HEK293 (cell line): ENCODE measurements around the gene PTPRJ.

Experiments
- ATF2 ChIP-seq: fragments of 450-650 bp; formaldehyde crosslinking; IDR thresholded peaks from 2 replicates; pipeline ENCODE4 v1.5.1; 2016; ENCODE audit warnings: missing biosample characterization, missing genetic modification characterization, low read depth
- GLIS2 ChIP-seq: fragments of 450-650 bp; formaldehyde crosslinking; IDR thresholded peaks from 2 replicates; pipeline ENCODE4 v1.5.1; 2016; ENCODE audit warnings: missing biosample characterization, missing genetic modification characterization
- ZBTB7A ChIP-seq: fragments of 450-650 bp; formaldehyde crosslinking; IDR thresholded peaks from 2 replicates; pipeline ENCODE4 v1.5.1; 2016; ENCODE audit warnings: low read depth, missing biosample characterization, missing genetic modification characterization
- ZNF221 ChIP-seq: fragments of 450-650 bp; formaldehyde crosslinking; IDR thresholded peaks from 2 replicates; pipeline ENCODE4 v1.5.1; 2017; ENCODE audit warnings: missing biosample characterization, missing genetic modification characterization, borderline replicate concordance
- ZNF274 ChIP-seq, 2 experiments: fragments of 200-500 bp in 1 of 2; fragments of 450-650 bp in 1 of 2; sonication (Bioruptor generic) in 1 of 2; formaldehyde crosslinking in 1 of 2; IDR thresholded peaks; 2 replicates each; pipeline versions ENCODE4 v1.5.1 to v1.6.1; 2014 to 2016; ENCODE audit warnings: borderline replicate concordance in 1 of 2, inconsistent platforms in 1 of 2, low read length in 1 of 2, missing biosample characterization in 1 of 2, missing genetic modification characterization in 1 of 2
- ZNF423 ChIP-seq: fragments of 450-650 bp; formaldehyde crosslinking; IDR thresholded peaks from 2 replicates; pipeline ENCODE4 v1.5.1; 2016; ENCODE audit warnings: missing biosample characterization, missing genetic modification characterization
- ZNF610 ChIP-seq: fragments of 450-650 bp; formaldehyde crosslinking; IDR thresholded peaks from 2 replicates; pipeline ENCODE4 v1.5.1; 2016; ENCODE audit warnings: missing biosample characterization, missing genetic modification characterization, borderline replicate concordance
- ZNF785 ChIP-seq: fragments of 450-650 bp; formaldehyde crosslinking; IDR thresholded peaks from 2 replicates; pipeline ENCODE4 v1.5.1; 2016; ENCODE audit warnings: missing biosample characterization, missing genetic modification characterization
- ZSCAN30 ChIP-seq: fragments of 450-650 bp; IDR thresholded peaks from 2 replicates; pipeline ENCODE4 v1.5.1; 2018; ENCODE audit warnings: missing biosample characterization, mild to moderate bottlenecking, missing genetic modification characterization, moderate library complexity
- TF ChIP-seq, protein P1 (sequence below): fragments of 450-650 bp; formaldehyde crosslinking; IDR thresholded peaks from 2 replicates; pipeline ENCODE4 v1.5.1; 2016; ENCODE audit warnings: missing biosample characterization, missing genetic modification characterization
- TF ChIP-seq, protein P2 (sequence below): fragments of 450-650 bp; formaldehyde crosslinking; IDR thresholded peaks from 2 replicates; pipeline ENCODE4 v1.5.1; 2016; ENCODE audit warnings: missing biosample characterization, missing genetic modification characterization
- TF ChIP-seq, protein P3 (sequence below): fragments of 450-650 bp; formaldehyde crosslinking; IDR thresholded peaks from 2 replicates; pipeline ENCODE4 v1.5.1; 2016; ENCODE audit warnings: missing biosample characterization, missing genetic modification characterization, borderline replicate concordance

- no peak for TF ChIP-seq ZSCAN30 (tag by site-specific recombination)
- TF ChIP-seq ZNF274 (IDR thresholded peaks at IDR 0.05; ENCODE audit: low read length), result no peak
- no peak for TF ChIP-seq ZNF274 (tag by site-specific recombination; IDR thresholded peaks at IDR 0.05; ENCODE audit: borderline replicate concordance)
- TF ChIP-seq, protein P1, sequence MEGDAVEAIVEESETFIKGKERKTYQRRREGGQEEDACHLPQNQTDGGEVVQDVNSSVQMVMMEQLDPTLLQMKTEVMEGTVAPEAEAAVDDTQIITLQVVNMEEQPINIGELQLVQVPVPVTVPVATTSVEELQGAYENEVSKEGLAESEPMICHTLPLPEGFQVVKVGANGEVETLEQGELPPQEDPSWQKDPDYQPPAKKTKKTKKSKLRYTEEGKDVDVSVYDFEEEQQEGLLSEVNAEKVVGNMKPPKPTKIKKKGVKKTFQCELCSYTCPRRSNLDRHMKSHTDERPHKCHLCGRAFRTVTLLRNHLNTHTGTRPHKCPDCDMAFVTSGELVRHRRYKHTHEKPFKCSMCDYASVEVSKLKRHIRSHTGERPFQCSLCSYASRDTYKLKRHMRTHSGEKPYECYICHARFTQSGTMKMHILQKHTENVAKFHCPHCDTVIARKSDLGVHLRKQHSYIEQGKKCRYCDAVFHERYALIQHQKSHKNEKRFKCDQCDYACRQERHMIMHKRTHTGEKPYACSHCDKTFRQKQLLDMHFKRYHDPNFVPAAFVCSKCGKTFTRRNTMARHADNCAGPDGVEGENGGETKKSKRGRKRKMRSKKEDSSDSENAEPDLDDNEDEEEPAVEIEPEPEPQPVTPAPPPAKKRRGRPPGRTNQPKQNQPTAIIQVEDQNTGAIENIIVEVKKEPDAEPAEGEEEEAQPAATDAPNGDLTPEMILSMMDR (tag by site-specific recombination), result no peak
- TF ChIP-seq, protein P2, sequence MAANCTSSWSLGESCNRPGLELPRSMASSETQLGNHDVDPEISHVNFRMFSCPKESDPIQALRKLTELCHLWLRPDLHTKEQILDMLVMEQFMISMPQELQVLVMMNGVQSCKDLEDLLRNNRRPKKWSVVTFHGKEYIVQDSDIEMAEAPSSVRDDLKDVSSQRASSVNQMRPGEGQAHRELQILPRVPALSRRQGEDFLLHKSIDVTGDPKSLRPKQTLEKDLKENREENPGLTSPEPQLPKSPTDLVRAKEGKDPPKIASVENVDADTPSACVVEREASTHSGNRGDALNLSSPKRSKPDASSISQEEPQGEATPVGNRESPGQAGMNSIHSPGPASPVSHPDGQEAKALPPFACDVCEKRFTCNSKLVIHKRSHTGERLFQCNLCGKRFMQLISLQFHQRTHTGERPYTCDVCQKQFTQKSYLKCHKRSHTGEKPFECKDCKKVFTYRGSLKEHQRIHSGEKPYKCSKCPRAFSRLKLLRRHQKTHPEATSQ (tag by site-specific recombination), result no peak
- TF ChIP-seq GLIS2 (tag by site-specific recombination), result no peak
- TF ChIP-seq ZNF221 (tag by site-specific recombination), result no peak
- TF ChIP-seq ZBTB7A (tag by site-specific recombination), result no peak
- no peak for TF ChIP-seq ZNF785 (tag by site-specific recombination)
- no peak for TF ChIP-seq ZNF610 (tag by site-specific recombination)
- no peak for TF ChIP-seq ZNF423 (tag by site-specific recombination)
- TF ChIP-seq, protein P3, sequence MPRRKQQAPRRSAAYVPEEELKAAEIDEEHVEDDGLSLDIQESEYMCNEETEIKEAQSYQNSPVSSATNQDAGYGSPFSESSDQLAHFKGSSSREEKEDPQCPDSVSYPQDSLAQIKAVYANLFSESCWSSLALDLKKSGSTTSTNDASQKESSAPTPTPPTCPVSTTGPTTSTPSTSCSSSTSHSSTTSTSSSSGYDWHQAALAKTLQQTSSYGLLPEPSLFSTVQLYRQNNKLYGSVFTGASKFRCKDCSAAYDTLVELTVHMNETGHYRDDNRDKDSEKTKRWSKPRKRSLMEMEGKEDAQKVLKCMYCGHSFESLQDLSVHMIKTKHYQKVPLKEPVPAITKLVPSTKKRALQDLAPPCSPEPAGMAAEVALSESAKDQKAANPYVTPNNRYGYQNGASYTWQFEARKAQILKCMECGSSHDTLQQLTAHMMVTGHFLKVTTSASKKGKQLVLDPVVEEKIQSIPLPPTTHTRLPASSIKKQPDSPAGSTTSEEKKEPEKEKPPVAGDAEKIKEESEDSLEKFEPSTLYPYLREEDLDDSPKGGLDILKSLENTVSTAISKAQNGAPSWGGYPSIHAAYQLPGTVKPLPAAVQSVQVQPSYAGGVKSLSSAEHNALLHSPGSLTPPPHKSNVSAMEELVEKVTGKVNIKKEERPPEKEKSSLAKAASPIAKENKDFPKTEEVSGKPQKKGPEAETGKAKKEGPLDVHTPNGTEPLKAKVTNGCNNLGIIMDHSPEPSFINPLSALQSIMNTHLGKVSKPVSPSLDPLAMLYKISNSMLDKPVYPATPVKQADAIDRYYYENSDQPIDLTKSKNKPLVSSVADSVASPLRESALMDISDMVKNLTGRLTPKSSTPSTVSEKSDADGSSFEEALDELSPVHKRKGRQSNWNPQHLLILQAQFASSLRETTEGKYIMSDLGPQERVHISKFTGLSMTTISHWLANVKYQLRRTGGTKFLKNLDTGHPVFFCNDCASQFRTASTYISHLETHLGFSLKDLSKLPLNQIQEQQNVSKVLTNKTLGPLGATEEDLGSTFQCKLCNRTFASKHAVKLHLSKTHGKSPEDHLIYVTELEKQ (tag by site-specific recombination), result no peak
- TF ChIP-seq ATF2, result no peak
These were observed 26.1 kb downstream of the PTPRJ start for GRCh38 chr11:48006301-48006992.
